NCI-H2029 (cell line): ENCODE results near the gene CNOT6L.
A peak's percentile ranks its signal among the peaks of the same experiment; 100 is the strongest.

Experiments
- DNase-seq: peaks from one replicate; lab custom pipeline; 2025; lab: John Stamatoyannopoulos, UW

CNOT6L gene

GRCh38 chr4:77712675-77713074 lies 106.5 kb downstream of the CNOT6L start:
- no peak for DNase-seq

GRCh38 chr4:77711469-77711868 lies 107.7 kb downstream of the CNOT6L start:
- DNase-seq, result peak; percentile 10

- no peak for DNase-seq
Measured at GRCh38 chr4:77710684-77711083, 108.5 kb downstream of the CNOT6L start.

GRCh38 chr4:77710059-77710458 lies 109.1 kb downstream of the CNOT6L start:
- no peak for DNase-seq

- DNase-seq, result no peak
Measured at GRCh38 chr4:77706717-77707116, 112.5 kb downstream of the CNOT6L start.

- no peak for DNase-seq
Measured at GRCh38 chr4:77703666-77704065, 115.5 kb downstream of the CNOT6L start.

GRCh38 chr4:77701121-77701520 lies 118.0 kb downstream of the CNOT6L start:
- no peak for DNase-seq

- no peak for DNase-seq
Measured at GRCh38 chr4:77699731-77700210, 119.4 kb downstream of the CNOT6L start.

- DNase-seq, result peak; percentile 62
Measured at GRCh38 chr4:77697860-77698590, 121.1 kb downstream of the CNOT6L start.

GRCh38 chr4:77695774-77696173 lies 123.4 kb downstream of the CNOT6L start:
- DNase-seq, result no peak

GRCh38 chr4:77692847-77693432 lies 126.2 kb downstream of the CNOT6L start:
- DNase-seq, result no peak

- DNase-seq, result no peak
Measured at GRCh38 chr4:77681792-77682191, 137.4 kb downstream of the CNOT6L start.

- no peak for DNase-seq
Measured at GRCh38 chr4:77676842-77677241, 142.3 kb downstream of the CNOT6L start.

- no peak for DNase-seq
Measured at GRCh38 chr4:77671051-77671450, 148.1 kb downstream of the CNOT6L start.

GRCh38 chr4:77669946-77670590 lies 149.1 kb downstream of the CNOT6L start:
- peak; percentile 89 for DNase-seq

GRCh38 chr4:77665381-77666069 lies 153.6 kb downstream of the CNOT6L start:
- no peak for DNase-seq
